NCI-H1417 (cell line): ENCODE data around the gene ST6GAL1.

Experiments
- DNase-seq, 3 experiments: peaks; one replicate each; lab custom pipeline; 2025; lab: John Stamatoyannopoulos, UW

Gene ST6GAL1

DNA sequence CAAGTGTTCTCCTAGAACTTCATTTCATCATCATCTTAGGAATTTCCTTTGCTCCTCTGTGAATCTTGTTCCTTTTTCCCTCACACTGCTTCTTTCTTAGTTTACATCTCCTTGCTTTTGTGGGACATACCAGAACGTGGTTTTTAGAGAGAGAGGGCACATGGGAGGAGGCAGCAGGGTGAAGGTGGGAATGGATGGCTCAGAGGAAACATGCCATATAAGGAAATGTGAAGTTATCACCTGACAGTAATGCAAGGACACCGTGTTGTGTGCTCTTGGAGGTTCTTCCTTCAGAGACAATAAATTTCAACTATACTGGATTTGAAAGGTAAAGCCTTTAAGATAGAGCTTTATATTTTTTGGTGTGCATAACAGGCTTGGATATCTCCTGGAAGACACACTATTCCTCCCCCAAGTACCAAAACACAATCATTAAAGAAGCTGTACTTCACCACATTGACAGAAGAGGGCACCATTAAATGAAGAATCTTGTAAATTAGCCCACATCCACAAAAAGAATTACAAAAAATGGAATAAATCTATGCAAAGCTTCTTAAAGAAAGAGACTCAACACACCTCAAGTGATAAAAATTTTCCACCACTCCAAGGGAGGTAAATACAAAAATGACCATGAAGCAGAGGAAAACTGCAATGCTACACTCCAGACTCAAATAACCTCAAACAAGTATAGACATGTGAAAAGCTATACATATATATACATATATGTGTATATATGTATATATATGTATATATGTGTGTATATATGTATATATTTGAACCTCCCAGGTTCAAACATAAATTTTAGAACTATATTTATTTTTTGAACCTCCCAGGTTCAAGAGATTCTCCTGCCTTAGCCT is 182.8 kb downstream of the ST6GAL1 start:
- peak in 1 of 3 experiments; percentile 53 for DNase-seq

DNA sequence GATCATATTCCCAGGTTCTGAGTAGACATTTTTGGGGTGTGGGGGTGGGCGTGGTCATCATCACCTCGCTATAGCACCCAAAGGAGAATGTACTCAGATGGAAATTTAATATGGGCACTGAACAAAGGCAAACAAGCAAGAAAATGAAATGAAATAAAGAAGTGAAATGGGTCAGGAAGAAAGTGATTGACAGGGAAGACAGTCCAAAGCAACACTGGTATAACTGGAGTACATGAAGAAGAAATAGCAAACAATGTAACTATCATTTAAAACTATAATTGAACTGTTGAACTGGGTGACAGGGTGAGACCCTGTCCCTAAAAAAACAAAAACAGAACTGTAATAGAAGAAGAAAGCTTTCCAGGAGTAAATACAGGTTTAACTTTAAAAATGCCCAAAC is 184.2 kb downstream of the ST6GAL1 start:
- DNase-seq: no peak

DNA sequence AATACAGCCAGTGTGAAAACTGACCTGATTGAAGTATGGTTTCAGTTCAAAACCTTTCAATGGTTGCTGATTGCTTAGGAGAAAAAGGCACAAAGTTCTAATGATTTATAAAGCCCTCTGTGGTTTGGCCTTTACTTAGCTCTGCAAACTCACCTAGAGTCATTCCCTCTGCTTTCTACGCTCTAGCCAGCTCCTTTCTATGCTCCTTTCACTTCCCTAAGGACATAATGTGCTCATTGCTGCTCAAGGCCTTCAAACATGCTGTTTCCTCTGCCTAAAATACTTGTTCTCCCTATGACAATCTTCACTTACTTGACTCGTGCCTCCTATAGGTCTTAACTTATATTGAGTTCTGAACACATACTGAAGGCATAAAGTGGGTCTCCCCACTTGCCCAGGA is 190.0 kb downstream of the ST6GAL1 start:
- DNase-seq: no peak

DNA sequence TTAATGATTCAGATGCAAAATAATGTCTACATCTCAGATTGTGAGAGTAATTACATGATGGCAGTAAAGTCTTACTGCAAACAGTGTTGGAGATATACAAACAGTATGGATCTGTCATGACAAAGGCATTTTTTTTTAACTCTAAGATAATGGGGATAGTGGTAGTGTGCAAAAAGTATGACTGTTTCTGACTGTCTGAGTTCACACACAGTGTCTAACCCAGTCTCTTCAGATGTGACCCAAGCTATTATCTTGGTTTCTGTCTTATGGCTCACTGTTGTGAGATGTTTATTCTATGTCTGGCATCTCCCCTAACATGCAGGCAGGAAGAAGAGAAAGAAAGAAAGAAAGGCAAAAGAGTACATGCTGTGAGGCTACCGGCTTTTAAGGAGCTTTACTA is 191.9 kb downstream of the ST6GAL1 start:
- no peak for DNase-seq

DNA sequence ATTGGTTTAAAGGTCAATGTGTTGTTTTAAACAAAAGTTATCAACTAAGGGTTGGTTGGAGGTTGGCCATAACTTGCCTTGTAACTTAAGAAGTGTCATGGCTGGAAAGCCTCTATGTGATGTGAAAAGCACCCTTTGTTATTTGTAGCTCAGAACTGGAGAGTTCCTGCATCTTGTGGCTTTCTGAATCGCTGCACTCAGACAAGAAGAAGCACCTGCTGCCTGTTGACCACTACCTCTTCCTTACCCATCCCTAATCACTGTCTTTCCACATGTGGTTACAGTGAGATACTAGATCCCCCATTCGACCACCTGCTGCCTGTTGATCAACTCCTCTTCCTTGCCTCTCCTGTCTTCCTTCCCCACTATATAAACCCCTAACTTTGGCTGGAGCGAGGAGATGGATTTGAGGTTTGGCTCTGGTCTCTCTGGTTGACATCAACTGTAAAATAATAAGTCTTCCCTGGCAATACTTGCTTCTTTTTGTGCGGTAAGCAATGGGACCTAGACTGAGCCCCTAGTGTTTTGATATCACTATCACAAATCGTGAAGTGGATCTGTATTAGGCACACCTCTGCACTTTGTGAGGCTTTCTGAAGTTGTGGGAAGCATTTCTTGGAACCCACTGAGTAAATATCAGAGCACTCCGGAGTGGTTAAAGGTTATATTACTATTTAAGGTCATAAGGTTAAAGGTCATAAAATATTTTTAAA is 195.1 kb downstream of the ST6GAL1 start:
- DNase-seq: no peak
